ENCODE results near the gene NHEJ1.
A peak's percentile ranks its signal among the peaks of the same experiment; 100 is the strongest.
"Not testable (repeated sequence)": the region's sequence is repeated elsewhere in the genome, so short reads cannot be mapped to it uniquely, and the experiment has no call there.

The NHEJ1 gene

GRCh38 chr2:219160186-219161017 is at the start of gene NHEJ1:
Gene NHEJ1 (minus strand): TSS chr2:219160815. CDS start chr2:219158362, 2,453 bp downstream.
- DNase-seq: peak; percentile 86

- DNase-seq: no peak
Observed at GRCh38 chr2:219209236-219210195, 48.9 kb upstream of the NHEJ1 start.

- DNase-seq: no peak
Observed at GRCh38 chr2:219207884-219208740, 47.5 kb upstream of the NHEJ1 start.

GRCh38 chr2:219207134-219207883 is 46.7 kb upstream of the NHEJ1 start:
- no peak for DNase-seq

GRCh38 chr2:219206328-219207133 is 45.9 kb upstream of the NHEJ1 start, which contains the start of gene ZFAND2B:
Gene ZFAND2B (plus strand): TSS chr2:219206782. CDS start chr2:219206988, 206 bp downstream.
- DNase-seq: peak; percentile 87

GRCh38 chr2:219205981-219206327 is 45.3 kb upstream of the NHEJ1 start:
- DNase-seq: no peak

- no peak for DNase-seq
Observed at GRCh38 chr2:219205165-219205538, 44.5 kb upstream of the NHEJ1 start.

- DNase-seq: no peak
Observed at GRCh38 chr2:219204425-219205164, 44.0 kb upstream of the NHEJ1 start.

- not testable (repeated sequence) for DNase-seq
Observed at GRCh38 chr2:219201331-219201730, 40.7 kb upstream of the NHEJ1 start.

- not testable (repeated sequence) for DNase-seq
Observed at GRCh38 chr2:219200502-219201326, 40.1 kb upstream of the NHEJ1 start.

GRCh38 chr2:219199470-219200211 is 39.0 kb upstream of the NHEJ1 start:
- no peak for DNase-seq

- no peak for DNase-seq
Observed at GRCh38 chr2:219198974-219199373, 38.4 kb upstream of the NHEJ1 start.

GRCh38 chr2:219197388-219197787 is 36.8 kb upstream of the NHEJ1 start:
- DNase-seq: no peak

- no peak for DNase-seq
Observed at GRCh38 chr2:219186754-219187456, 26.3 kb upstream of the NHEJ1 start.

GRCh38 chr2:219184121-219184520 is 23.5 kb upstream of the NHEJ1 start:
- no peak for DNase-seq

- DNase-seq: no peak
Observed at GRCh38 chr2:219183151-219183772, 22.6 kb upstream of the NHEJ1 start.

All from NCI-H146 (cell line).